ENCODE measurements around the gene MYH11.

MYH11 gene

GRCh38 chr16:15856901-15857698 is at the start of gene MYH11:
MYH11 (minus strand) TSS chr16:15857028; CDS start chr16:15838252, 18,776 bp downstream.
- TF ChIP-seq CTCF (IDR thresholded peaks at IDR 0.05; ENCODE audit: poor library complexity, severe bottlenecking) = no peak
- DNase-seq (ENCODE audit: low spot score) (no peak), ATAC-seq (ENCODE audit: low read depth) (peak; percentile 40; the same call in 1 of the 3 replicates)
- Histone ChIP-seq H3K9me3 (ENCODE audit: severe bottlenecking) (no peaks in the 10 kb centered on the region), H3K27me3 (ENCODE audit: insufficient read depth, poor library complexity, severe bottlenecking) (peaks cover 34% of the 10 kb centered on the region), H3K4me1 (ENCODE audit: insufficient read depth, poor library complexity, severe bottlenecking) (no peaks in the 10 kb centered on the region), H3K4me3 (ENCODE audit: severe bottlenecking) (no peak within 1 kb of the TSS), H3K27ac (ENCODE audit: poor library complexity, severe bottlenecking) (no peak within 1 kb of the TSS), H3K36me3 (ENCODE audit: low read depth) (no peaks in the 10 kb centered on the region)

- TF ChIP-seq CTCF (IDR thresholded peaks at IDR 0.05; ENCODE audit: poor library complexity, severe bottlenecking) = no peak
- Histone ChIP-seq H3K9me3 (ENCODE audit: severe bottlenecking) (no peaks in the 10 kb centered on the region), H3K36me3 (ENCODE audit: low read depth) (no peaks in the 10 kb centered on the region), H3K4me3 (ENCODE audit: severe bottlenecking) (no peak overlapping the region), H3K27me3 (ENCODE audit: insufficient read depth, poor library complexity, severe bottlenecking) (no peaks in the 10 kb centered on the region), H3K4me1 (ENCODE audit: insufficient read depth, poor library complexity, severe bottlenecking) (peaks cover 1% of the 10 kb centered on the region), H3K27ac (ENCODE audit: poor library complexity, severe bottlenecking) (no peak overlapping the region)
- no peak for DNase-seq (ENCODE audit: low spot score)
- no peak for ATAC-seq (ENCODE audit: low read depth)
Observed at GRCh38 chr16:15906439-15906838, 49.6 kb upstream of the MYH11 start.

GRCh38 chr16:15903960-15904359 is 47.1 kb upstream of the MYH11 start:
- no peak for TF ChIP-seq CTCF (IDR thresholded peaks at IDR 0.05; ENCODE audit: poor library complexity, severe bottlenecking)
- no peak for ATAC-seq (ENCODE audit: low read depth)
- peaks cover 21% of the 10 kb centered on the region for H3K4me1 ChIP-seq (ENCODE audit: insufficient read depth, poor library complexity, severe bottlenecking)

GRCh38 chr16:15900901-15901500 is 44.2 kb upstream of the MYH11 start:
- DNase-seq (ENCODE audit: low spot score) (no peak), ATAC-seq (ENCODE audit: low read depth) (peak; percentile 33)
- H3K27me3 ChIP-seq (ENCODE audit: insufficient read depth, poor library complexity, severe bottlenecking) = no peaks in the 10 kb centered on the region
- H3K4me3 ChIP-seq (ENCODE audit: severe bottlenecking) = no peak overlapping the region
- peak overlapping the region; percentile 80 for H3K27ac ChIP-seq (ENCODE audit: poor library complexity, severe bottlenecking)
- H3K4me1 ChIP-seq (ENCODE audit: insufficient read depth, poor library complexity, severe bottlenecking) = peaks cover 26% of the 10 kb centered on the region
- no peaks in the 10 kb centered on the region for H3K9me3 ChIP-seq (ENCODE audit: severe bottlenecking)
- no peak for TF ChIP-seq CTCF (IDR thresholded peaks at IDR 0.05; ENCODE audit: poor library complexity, severe bottlenecking)
- H3K36me3 ChIP-seq (ENCODE audit: low read depth) = no peaks in the 10 kb centered on the region

More at GRCh38 chr16:15903960-15904359, 47.1 kb upstream of the MYH11 start:
- Histone ChIP-seq H3K36me3 (ENCODE audit: low read depth) (no peaks in the 10 kb centered on the region), H3K4me3 (ENCODE audit: severe bottlenecking) (no peak overlapping the region), H3K27me3 (ENCODE audit: insufficient read depth, poor library complexity, severe bottlenecking) (no peaks in the 10 kb centered on the region), H3K9me3 (ENCODE audit: severe bottlenecking) (no peaks in the 10 kb centered on the region), H3K27ac (ENCODE audit: poor library complexity, severe bottlenecking) (no peak overlapping the region)
- no peak for DNase-seq (ENCODE audit: low spot score)

- Histone ChIP-seq H3K27ac (ENCODE audit: poor library complexity, severe bottlenecking) (peak overlapping the region; percentile 80), H3K36me3 (ENCODE audit: low read depth) (no peaks in the 10 kb centered on the region), H3K4me3 (ENCODE audit: severe bottlenecking) (no peak overlapping the region), H3K9me3 (ENCODE audit: severe bottlenecking) (no peaks in the 10 kb centered on the region), H3K4me1 (ENCODE audit: insufficient read depth, poor library complexity, severe bottlenecking) (peaks cover 26% of the 10 kb centered on the region), H3K27me3 (ENCODE audit: insufficient read depth, poor library complexity, severe bottlenecking) (no peaks in the 10 kb centered on the region)
- ATAC-seq (ENCODE audit: low read depth) = no peak
- no peak for TF ChIP-seq CTCF (IDR thresholded peaks at IDR 0.05; ENCODE audit: poor library complexity, severe bottlenecking)
- no peak for DNase-seq (ENCODE audit: low spot score)
Observed at GRCh38 chr16:15900357-15900756, 43.5 kb upstream of the MYH11 start.

Measured in RWPE2 (cell line).